ENCODE measurements around the gene GRM2. TPM values are rescaled to one million over a fixed set of nuclear protein-coding genes. Genes with fewer than 3 reads are reported as not detected.
"Not testable (repeated sequence)": the region's sequence is repeated elsewhere in the genome, so short reads cannot be mapped to it uniquely, and the experiment has no call there.

GRM2 gene
- total RNA-seq, 1 experiment from 2014 or later, result 1.9 TPM

- no peak overlapping the region for H2BK5ac ChIP-seq (ENCODE audit: insufficient read length, low read length)
- no peak overlapping the region for H2BK12ac ChIP-seq (ENCODE audit: insufficient read length, low read depth, low read length)
- no peak overlapping the region for H3T11ph ChIP-seq (ENCODE audit: low read length)
- H3K23me2 ChIP-seq (ENCODE audit: insufficient read length, low read depth, low read length, poor library complexity, severe bottlenecking), result no peaks in the 10 kb centered on the region
- no peak overlapping the region for H3K56ac ChIP-seq (ENCODE audit: insufficient read length, low read depth, low read length)
- H3K9me3 ChIP-seq (ENCODE audit: control insufficient read depth, low read depth, low read length), result no peaks in the 10 kb centered on the region
- DNase-seq, result no peak
- H4K5ac ChIP-seq (ENCODE audit: insufficient read length, low read depth, low read length), result no peak overlapping the region
- no peak overlapping the region for H4K8ac ChIP-seq (replicated peaks; ENCODE audit: insufficient read length, low read depth, low read length)
- TF ChIP-seq CTCF (conservative IDR thresholded peaks at IDR 0.05), result no peak
- H3K4me1 ChIP-seq (ENCODE audit: insufficient read depth, low read length), result no peaks in the 10 kb centered on the region; the same call in 1 of the 2 replicates
- no peak overlapping the region for H3K4ac ChIP-seq (ENCODE audit: low read depth, low read length)
- no peaks in the 10 kb centered on the region; a peak in 2 of 7 replicates for H3K36me3 Mint-ChIP-seq (ENCODE audit: insufficient read depth in 1 of 3, low read depth in 3 of 3)
- no peaks in the 10 kb centered on the region for H4K20me1 ChIP-seq (ENCODE audit: control insufficient read depth, insufficient read depth, insufficient read length)
- H2BK20ac ChIP-seq (ENCODE audit: low read depth, low read length, poor library complexity, severe bottlenecking), result no peak overlapping the region
- no peak overlapping the region for H2AFZ ChIP-seq (ENCODE audit: low read length)
- no CpG with 5 or more reads among the region's 4 CpGs for WGBS (ENCODE audit: extremely low coverage, insufficient read length, low lambda C conversion rate)
- no peak overlapping the region for H4K91ac ChIP-seq (ENCODE audit: insufficient read length, low read depth, low read length)
- no peak overlapping the region for H3K9ac ChIP-seq (ENCODE audit: extremely low read depth, insufficient read length, low read length)
- no peak overlapping the region for H2BK120ac ChIP-seq (ENCODE audit: low read depth, low read length, poor library complexity, severe bottlenecking)
- H3K79me2 ChIP-seq (ENCODE audit: insufficient read depth, low read length), result no peaks in the 10 kb centered on the region
- H3K18ac ChIP-seq (ENCODE audit: insufficient read length, low read depth, low read length), result no peak overlapping the region
- H3K27ac Mint-ChIP-seq, result no peak overlapping the region; a peak in 1 of 7 replicates
- H3K27me3 ChIP-seq (ENCODE audit: insufficient read depth, low read length), result no peaks in the 10 kb centered on the region
- H3K4me3 Mint-ChIP-seq, result no peak overlapping the region
- H3K27ac ChIP-seq (ENCODE audit: insufficient read length, low read depth, low read length), result no peak overlapping the region
- no peaks in the 10 kb centered on the region; the same call in none of the 2 replicates for H3K27me3 Mint-ChIP-seq (ENCODE audit: low read depth)
- H2BK15ac ChIP-seq (ENCODE audit: low read depth, low read length), result no peak overlapping the region
- no peak overlapping the region for H3K4me2 ChIP-seq (ENCODE audit: insufficient read depth, insufficient read length, low read length)
- H3K79me1 ChIP-seq (ENCODE audit: insufficient read depth, low read depth, low read length, poor library complexity, severe bottlenecking), result no peaks in the 10 kb centered on the region
- H3K23ac ChIP-seq (ENCODE audit: insufficient read length, low read depth, low read length), result no peak overlapping the region
- H3K4me1 Mint-ChIP-seq, result peaks cover 26 to 45% of the 10 kb centered on the region in 2 experiments
- H2AK5ac ChIP-seq (ENCODE audit: insufficient read length, low read length), result no peak overlapping the region
- H3K14ac ChIP-seq (ENCODE audit: insufficient read depth, low read length), result no peak overlapping the region
- H3K9me3 Mint-ChIP-seq, result peaks cover 0 to 7% of the 10 kb centered on the region in 2 experiments; a peak in 4 of 5 replicates
These were observed 32.2 kb downstream of the GRM2 start for GRCh38 chr3:51739110-51739509.

GRCh38 chr3:51742320-51742719, 35.5 kb downstream of the GRM2 start:
- H3K4me2 ChIP-seq (ENCODE audit: insufficient read depth, insufficient read length, low read length); H3K9me3 ChIP-seq (ENCODE audit: control insufficient read depth, low read depth, low read length); H4K5ac ChIP-seq (ENCODE audit: insufficient read length, low read depth, low read length); H3K9ac ChIP-seq (ENCODE audit: extremely low read depth, insufficient read length, low read length); H4K91ac ChIP-seq (ENCODE audit: insufficient read length, low read depth, low read length); H3K79me1 ChIP-seq (ENCODE audit: insufficient read depth, low read depth, low read length, poor library complexity, severe bottlenecking); H2BK12ac ChIP-seq (ENCODE audit: insufficient read length, low read depth, low read length); H3K79me2 ChIP-seq (ENCODE audit: insufficient read depth, low read length); DNase-seq; H3K4ac ChIP-seq (ENCODE audit: low read depth, low read length); H3K27me3 ChIP-seq (ENCODE audit: insufficient read depth, low read length); H3K4me3 Mint-ChIP-seq; H2AK5ac ChIP-seq (ENCODE audit: insufficient read length, low read length); H3K4me1 ChIP-seq (ENCODE audit: insufficient read depth, low read length); H3K23ac ChIP-seq (ENCODE audit: insufficient read length, low read depth, low read length); H3K36me3 Mint-ChIP-seq (ENCODE audit: insufficient read depth in 1 of 3, low read depth in 3 of 3); H2AFZ ChIP-seq (ENCODE audit: low read length); H3K27me3 Mint-ChIP-seq (ENCODE audit: low read depth); H3K14ac ChIP-seq (ENCODE audit: insufficient read depth, low read length); H2BK120ac ChIP-seq (ENCODE audit: low read depth, low read length, poor library complexity, severe bottlenecking); H3K56ac ChIP-seq (ENCODE audit: insufficient read length, low read depth, low read length); H3K27ac Mint-ChIP-seq; H3K18ac ChIP-seq (ENCODE audit: insufficient read length, low read depth, low read length); H3K27ac ChIP-seq (ENCODE audit: insufficient read length, low read depth, low read length); H4K20me1 ChIP-seq (ENCODE audit: control insufficient read depth, insufficient read depth, insufficient read length); H3K23me2 ChIP-seq (ENCODE audit: insufficient read length, low read depth, low read length, poor library complexity, severe bottlenecking); H4K8ac ChIP-seq (replicated peaks; ENCODE audit: insufficient read length, low read depth, low read length); H2BK15ac ChIP-seq (ENCODE audit: low read depth, low read length); H2BK5ac ChIP-seq (ENCODE audit: insufficient read length, low read length); H2BK20ac ChIP-seq (ENCODE audit: low read depth, low read length, poor library complexity, severe bottlenecking); H3T11ph ChIP-seq (ENCODE audit: low read length): not testable (repeated sequence)
- H3K9me3 Mint-ChIP-seq, result peaks cover 4 to 21% of the 10 kb centered on the region in 2 experiments
- peaks cover 19 to 38% of the 10 kb centered on the region in 2 experiments for H3K4me1 Mint-ChIP-seq
- no CpG with 5 or more reads among the region's 3 CpGs for WGBS (ENCODE audit: extremely low coverage, insufficient read length, low lambda C conversion rate)
